GM21367 (cell line): ENCODE data around the gene SPAG4.

ENCODE experiments used
- ATAC-seq: cut with Tn5 transposase; IDR thresholded peaks from one replicate; pipeline ENCODE4 v1.9.1; 2021; ENCODE audit not compliant: unreplicated experiment

SPAG4 gene

GRCh38 chr20:35598899-35599775, 16.5 kb upstream of the SPAG4 start:
- no peak for ATAC-seq

- ATAC-seq: no peak
These were observed 15.9 kb upstream of the SPAG4 start for GRCh38 chr20:35599776-35600120.

- no peak for ATAC-seq
These were observed 15.2 kb upstream of the SPAG4 start for GRCh38 chr20:35600176-35600992.

- no peak for ATAC-seq
These were observed 14.3 kb upstream of the SPAG4 start for GRCh38 chr20:35600993-35601973.

GRCh38 chr20:35601990-35602389, 13.6 kb upstream of the SPAG4 start:
- ATAC-seq: no peak

- no peak for ATAC-seq
These were observed 12.7 kb upstream of the SPAG4 start for GRCh38 chr20:35602851-35603495.

GRCh38 chr20:35603695-35604448, 11.8 kb upstream of the SPAG4 start:
- no peak for ATAC-seq

- no peak for ATAC-seq
These were observed 11.2 kb upstream of the SPAG4 start for GRCh38 chr20:35604449-35604747.

- no peak for ATAC-seq
These were observed 9.5 kb upstream of the SPAG4 start for GRCh38 chr20:35606127-35606526.

- ATAC-seq: no peak
These were observed 8.5 kb upstream of the SPAG4 start for GRCh38 chr20:35607003-35607735.

GRCh38 chr20:35610833-35611427, 4.7 kb upstream of the SPAG4 start:
- ATAC-seq: no peak

- no peak for ATAC-seq
These were observed 4.1 kb upstream of the SPAG4 start for GRCh38 chr20:35611482-35611881.

- ATAC-seq: no peak
These were observed 1.1 kb downstream of the SPAG4 start for GRCh38 chr20:35616465-35617396.

GRCh38 chr20:35617397-35618262, 2.0 kb downstream of the SPAG4 start:
- no peak for ATAC-seq

- ATAC-seq: no peak
These were observed 2.9 kb downstream of the SPAG4 start for GRCh38 chr20:35618263-35619131.
